Lower leg skin (tissue), 4 donors: ENCODE results near the gene CCR7. TPM values are rescaled to one million over a fixed set of nuclear protein-coding genes. Genes with fewer than 3 reads are reported as not detected.

Experiments
- DNase-seq, 2 donors: peaks; one replicate each; pipeline ENCODE4 v3.0.0-alpha.2; 2019; ENCODE audit warnings: low spot score in 2 of 2
- H3K4me3 ChIP-seq: fragments of 200-600 bp; sonication (generic); 2 replicates; pipeline ENCODE4 v1.5.1; 2017; ENCODE audit warnings: mild to moderate bottlenecking, low read depth; ENCODE audit not compliant: poor library complexity, severe bottlenecking
- POLR2A ChIP-seq, 2 donors: fragments of 450-650 bp; IDR thresholded peaks; one replicate each; pipeline ENCODE4 v1.6.1; 2016 to 2017; ENCODE audit warnings: antibody characterized with exemption in 2 of 2, mild to moderate bottlenecking in 1 of 2, moderate library complexity in 1 of 2
- WGBS, 2 donors: methylation state at CpG; one replicate each; pipeline ENCODE4 v1.1.5; 2018; 5-methylcytosine and 5-hydroxymethylcytosine counted together
- intact Hi-C: fragments of 100-400 bp; cut with DNase I; formaldehyde crosslinking; loops from one replicate; pipeline ENCODE4 v1.15.0; 2023; ENCODE audit warnings: low total_unique reads
- total RNA-seq, 4 donors: library from RNA; depleted of rRNA; stranded (reverse); fragments of >200 nt; gene quantifications; one replicate each; pipeline ENCODE4 v1.1.0, GENCODE V29; 2016
- TF ChIP-seq, protein P1 (sequence below), 3 donors: fragments of 450-650 bp; IDR thresholded peaks; one replicate each; pipeline ENCODE4 v1.5.1; 2016; ENCODE audit warnings: antibody characterized with exemption in 3 of 3, mild to moderate bottlenecking in 3 of 3, moderate library complexity in 2 of 3

The CCR7 gene
- total RNA-seq, 4 donors from 2014 or later, result 0.21 to 1.2 TPM; not detected in 2

DNA sequence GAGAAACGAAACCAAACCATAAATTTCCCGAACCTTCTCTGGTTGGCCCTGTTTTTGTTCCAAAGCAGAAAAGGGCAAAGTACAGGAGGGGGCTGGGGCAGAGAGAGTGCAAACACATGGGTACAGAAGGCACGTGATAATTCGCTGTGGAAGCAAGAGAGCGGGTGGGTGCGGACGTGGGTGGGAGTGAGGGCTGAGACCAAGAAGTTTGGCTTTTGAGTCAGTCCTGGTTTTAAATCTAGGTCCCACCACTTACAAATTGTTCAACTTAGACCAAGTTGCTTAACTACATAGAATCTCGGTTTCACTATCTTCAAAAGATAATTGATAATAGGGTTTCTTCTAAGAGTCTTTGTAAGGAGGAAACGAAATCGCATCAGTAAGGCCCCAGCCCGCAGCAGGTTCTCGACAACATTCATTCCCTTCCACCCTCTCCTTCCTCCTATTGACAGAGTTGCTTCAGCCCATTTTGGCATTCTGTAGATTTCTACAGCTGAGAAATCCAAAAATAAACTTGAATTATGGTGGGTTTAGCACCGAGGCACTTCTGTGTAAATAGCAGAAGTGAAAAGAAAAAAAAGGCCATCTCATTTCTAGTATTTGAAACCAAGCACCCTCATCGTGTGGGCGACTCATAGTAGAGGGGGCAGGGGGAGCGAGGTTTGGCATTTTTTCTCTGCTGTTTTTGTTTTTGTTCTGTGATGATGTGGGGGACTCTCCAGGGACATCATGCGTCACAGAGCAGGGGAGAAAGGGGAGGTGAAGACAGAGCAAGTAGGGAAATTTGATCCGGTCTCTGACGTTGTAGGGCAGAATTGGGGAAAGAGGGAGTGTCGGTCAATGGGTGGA lies 33.6 kb upstream of the CCR7 start:
- intact Hi-C loops, result no loop called here
- TF ChIP-seq, protein P1, sequence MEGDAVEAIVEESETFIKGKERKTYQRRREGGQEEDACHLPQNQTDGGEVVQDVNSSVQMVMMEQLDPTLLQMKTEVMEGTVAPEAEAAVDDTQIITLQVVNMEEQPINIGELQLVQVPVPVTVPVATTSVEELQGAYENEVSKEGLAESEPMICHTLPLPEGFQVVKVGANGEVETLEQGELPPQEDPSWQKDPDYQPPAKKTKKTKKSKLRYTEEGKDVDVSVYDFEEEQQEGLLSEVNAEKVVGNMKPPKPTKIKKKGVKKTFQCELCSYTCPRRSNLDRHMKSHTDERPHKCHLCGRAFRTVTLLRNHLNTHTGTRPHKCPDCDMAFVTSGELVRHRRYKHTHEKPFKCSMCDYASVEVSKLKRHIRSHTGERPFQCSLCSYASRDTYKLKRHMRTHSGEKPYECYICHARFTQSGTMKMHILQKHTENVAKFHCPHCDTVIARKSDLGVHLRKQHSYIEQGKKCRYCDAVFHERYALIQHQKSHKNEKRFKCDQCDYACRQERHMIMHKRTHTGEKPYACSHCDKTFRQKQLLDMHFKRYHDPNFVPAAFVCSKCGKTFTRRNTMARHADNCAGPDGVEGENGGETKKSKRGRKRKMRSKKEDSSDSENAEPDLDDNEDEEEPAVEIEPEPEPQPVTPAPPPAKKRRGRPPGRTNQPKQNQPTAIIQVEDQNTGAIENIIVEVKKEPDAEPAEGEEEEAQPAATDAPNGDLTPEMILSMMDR (IDR thresholded peaks at IDR 0.05), result no peak
- TF ChIP-seq POLR2A (IDR thresholded peaks at IDR 0.05), result no peak
- H3K4me3 ChIP-seq, result no peak overlapping the region
- WGBS, 2 donors, result 72 to 77% methylated on average over 20 of the region's 20 CpGs
- no peak for DNase-seq

DNA sequence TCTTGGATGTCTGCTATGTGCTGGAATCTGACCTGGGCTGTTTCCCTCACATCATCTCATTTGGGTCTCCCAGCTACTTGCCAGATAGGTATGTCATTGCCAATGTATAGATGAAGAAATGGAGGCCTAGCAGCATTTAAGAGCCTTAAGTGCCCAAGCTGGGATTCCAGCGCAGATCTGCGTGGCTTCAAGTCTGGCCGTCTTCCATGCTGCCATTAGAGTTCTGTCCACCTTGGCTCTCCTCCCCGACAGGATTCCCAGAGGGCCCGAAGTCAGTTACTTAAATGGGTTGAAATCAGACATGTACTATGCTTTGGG lies 33.0 kb upstream of the CCR7 start:
- intact Hi-C loops, result no loop called here
- DNase-seq, result no peak
- WGBS, 2 donors, result 79 to 87% methylated on average over 5 of the region's 5 CpGs
- TF ChIP-seq, protein P1 (IDR thresholded peaks at IDR 0.05), result no peak
- no peak for TF ChIP-seq POLR2A (IDR thresholded peaks at IDR 0.05)
- no peak overlapping the region for H3K4me3 ChIP-seq

DNA sequence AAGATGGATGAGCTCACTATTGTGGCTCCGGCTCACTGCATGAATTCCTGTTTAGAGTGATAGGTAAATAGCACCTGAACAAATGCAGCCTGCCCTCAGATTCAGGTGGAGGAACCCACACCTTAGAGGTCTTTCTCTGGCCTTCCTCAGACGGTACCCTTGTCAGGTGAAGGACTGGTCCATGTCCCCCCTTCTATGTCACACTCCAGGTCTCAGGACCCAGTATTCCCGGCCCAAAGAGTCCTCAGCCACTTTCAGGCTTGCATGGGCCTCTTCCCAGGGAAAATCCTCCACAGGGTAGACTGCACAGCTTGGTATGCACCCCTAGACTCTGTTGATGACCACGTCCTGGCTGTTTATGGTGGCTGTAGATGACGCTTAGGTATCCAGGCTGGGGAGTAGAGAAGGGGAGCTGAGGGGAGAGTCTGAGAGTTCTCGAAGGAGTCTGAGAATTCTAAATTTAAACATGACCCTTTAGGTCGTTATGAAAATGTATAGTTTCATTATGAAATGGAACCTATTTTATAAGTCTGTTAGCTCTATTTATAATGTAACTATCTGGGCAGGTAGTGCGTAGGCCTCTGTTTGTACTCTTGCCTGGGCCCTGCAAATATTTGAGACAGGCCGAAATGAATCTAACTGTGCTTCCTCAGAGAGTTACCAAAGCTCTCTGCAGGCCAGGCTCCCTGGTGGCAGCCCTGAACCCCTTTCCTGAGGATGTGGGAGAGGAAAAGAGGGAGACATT lies 32.5 kb upstream of the CCR7 start:
- intact Hi-C loops, result no loop called here
- 94 to 97% methylated on average over 9 of the region's 9 CpGs for WGBS, 2 donors
- no peak for DNase-seq

DNA sequence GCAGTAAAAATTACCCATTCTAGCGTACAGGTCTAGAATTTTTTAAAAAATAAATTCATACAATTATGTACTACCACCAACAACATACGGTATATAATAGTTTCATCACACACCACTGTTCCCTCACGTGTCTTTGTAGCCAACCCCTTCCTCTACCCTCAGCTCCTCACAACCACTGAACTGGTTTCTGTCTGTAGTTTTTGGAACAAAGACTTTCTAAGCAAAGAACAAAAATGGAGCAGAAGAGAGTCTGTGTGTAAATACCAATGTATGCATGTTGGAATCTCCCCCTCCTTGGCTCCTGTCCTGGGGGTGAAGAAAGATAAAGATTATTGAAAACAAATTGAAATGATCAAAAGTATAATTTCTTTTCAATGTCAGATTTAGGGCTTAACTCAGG lies 31.9 kb upstream of the CCR7 start:
- TF ChIP-seq, protein P1 (IDR thresholded peaks at IDR 0.05), result no peak
- no peak for TF ChIP-seq POLR2A (IDR thresholded peaks at IDR 0.05)
- no peak for DNase-seq
- 88 to 92% methylated on average over 3 of the region's 3 CpGs for whole genome bisulfite sequencing, 2 donors
- intact Hi-C loops, result no loop called here
- H3K4me3 ChIP-seq, result no peak overlapping the region

More for the DNA sequence above, 32.5 kb upstream of the CCR7 start:
- no peak overlapping the region for H3K4me3 ChIP-seq
- no peak for TF ChIP-seq POLR2A (IDR thresholded peaks at IDR 0.05)
- TF ChIP-seq, protein P1 (IDR thresholded peaks at IDR 0.05), result no peak

DNA sequence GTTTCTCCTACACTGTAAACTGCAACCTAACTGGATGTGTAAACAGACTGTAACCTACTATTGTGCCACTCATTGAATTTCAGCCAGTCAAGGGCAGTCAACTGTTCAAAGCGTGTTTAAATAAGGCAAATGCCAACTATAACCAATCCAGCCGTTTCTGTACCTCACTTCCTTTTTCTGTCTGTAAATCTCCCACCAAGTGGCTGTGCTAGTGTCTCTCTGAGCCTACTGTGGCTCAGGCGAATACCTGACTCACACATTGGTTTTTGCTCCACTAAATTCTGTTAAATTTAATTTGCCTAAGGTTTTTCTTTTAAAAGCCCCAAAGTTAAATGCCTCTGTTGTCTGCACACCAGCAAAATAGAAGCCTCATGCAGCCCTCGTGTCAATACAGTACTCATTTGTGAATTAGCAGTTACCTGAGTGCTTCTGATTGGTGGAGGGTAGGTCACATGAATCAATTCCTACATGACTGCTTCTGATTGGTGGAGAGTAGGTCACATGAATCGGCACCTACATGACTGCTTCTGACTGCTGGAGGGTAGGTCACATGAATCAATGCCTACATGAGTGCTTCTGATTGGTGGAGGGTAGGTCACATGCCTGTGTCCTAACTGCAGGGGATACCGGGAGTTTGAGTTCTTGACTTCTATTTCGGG lies 31.1 kb upstream of the CCR7 start:
- no peak overlapping the region for H3K4me3 ChIP-seq
- WGBS, 2 donors, result 78 to 87% methylated on average over 7 of the region's 7 CpGs
- intact Hi-C loops, result no loop called here
- no peak for DNase-seq
- no peak for TF ChIP-seq POLR2A (IDR thresholded peaks at IDR 0.05)
- TF ChIP-seq, protein P1 (IDR thresholded peaks at IDR 0.05), result no peak
